Ureter (tissue), 1 donor: Measurements from ENCODE around the gene RNASE7. TPM values are rescaled to one million over a fixed set of nuclear protein-coding genes. Genes with fewer than 3 reads are reported as not detected.
"Not testable (repeated sequence)": the region's sequence is repeated elsewhere in the genome, so short reads cannot be mapped to it uniquely, and the experiment has no call there.

Experiments used
- DNase-seq: peaks from one replicate; pipeline ENCODE4 v3.0.0-alpha.2; 2020; ENCODE audit warnings: low spot score
- total RNA-seq: library from RNA; stranded (reverse); gene quantifications from one replicate; pipeline ENCODE4 v1.2.4, GENCODE V29; 2023
- donor health status: DM: yes; HTN: yes; CAD: no.

The RNASE7 gene
- total RNA-seq, 1 donor from 2014 or later: 0.94 TPM

GRCh38 chr14:21023817-21024584, 18.2 kb upstream of the RNASE7 start:
- DNase-seq: no peak

- DNase-seq: peak; percentile 84
Measured at GRCh38 chr14:21024585-21025370, 17.4 kb upstream of the RNASE7 start, which contains the start of gene NDRG2. Gene NDRG2, minus strand, starts transcription at chr14:21025061. Its CDS starts 1,746 bp downstream, at chr14:21023315.

- peak; percentile 62 for DNase-seq
Measured at GRCh38 chr14:21025371-21026273, 16.5 kb upstream of the RNASE7 start.

GRCh38 chr14:21026274-21026987, 15.7 kb upstream of the RNASE7 start:
- no peak for DNase-seq

GRCh38 chr14:21026988-21027315, 15.2 kb upstream of the RNASE7 start:
- no peak for DNase-seq

- no peak for DNase-seq
Measured at GRCh38 chr14:21029917-21030316, 12.2 kb upstream of the RNASE7 start, which contains the start of gene TPPP2. Gene TPPP2, plus strand, starts transcription at chr14:21030217. Its CDS starts 365 bp downstream, at chr14:21030582.

GRCh38 chr14:21030531-21030930, 11.6 kb upstream of the RNASE7 start:
- no peak for DNase-seq

- no peak for DNase-seq
Measured at GRCh38 chr14:21032326-21033132, 9.6 kb upstream of the RNASE7 start.

- no peak for DNase-seq
Measured at GRCh38 chr14:21033133-21033698, 8.9 kb upstream of the RNASE7 start.

- no peak for DNase-seq
Measured at GRCh38 chr14:21034707-21035106, 7.5 kb upstream of the RNASE7 start, which contains the start of gene RNASE13. Gene RNASE13, minus strand, starts transcription at chr14:21034807. Its CDS starts 519 bp downstream, at chr14:21034288.

GRCh38 chr14:21036751-21037150, 5.4 kb upstream of the RNASE7 start:
- no peak for DNase-seq

- DNase-seq: no peak
Measured at GRCh38 chr14:21037156-21037555, 5.0 kb upstream of the RNASE7 start.

GRCh38 chr14:21038441-21039422, 3.4 kb upstream of the RNASE7 start:
- peak; percentile 79 for DNase-seq

GRCh38 chr14:21039585-21040369, 2.4 kb upstream of the RNASE7 start:
- peak; percentile 66 for DNase-seq

GRCh38 chr14:21040370-21040925, 1.7 kb upstream of the RNASE7 start:
- DNase-seq: no peak

GRCh38 chr14:21040941-21041340, 1.2 kb upstream of the RNASE7 start:
- not testable (repeated sequence) for DNase-seq

- no peak for DNase-seq
Measured at GRCh38 chr14:21042918-21043317, 756 bp downstream of the RNASE7 start.
